Skin of body (tissue), 3 donors: ENCODE results near the gene DENND2C. TPM values are rescaled to one million over a fixed set of nuclear protein-coding genes. Genes with fewer than 3 reads are reported as not detected.

Experiments used
- DNase-seq: peaks from one replicate; lab custom pipeline; 2025; lab: John Stamatoyannopoulos, UW
- small RNA-seq: library from RNA; depleted of rRNA; stranded (forward); fragments of <200 nt; gene quantifications from one replicate; pipeline ENCODE3, GENCODE V24; 2014; ENCODE audit warnings: low replicate concordance
- total RNA-seq: library from RNA; depleted of rRNA; stranded (reverse); fragments of >200 nt; gene quantifications from one replicate; pipeline ENCODE4 v1.2.3, GENCODE V29; 2014

The DENND2C gene
- total RNA-seq, 1 donor from 2014 or later, result 14.9 TPM

DNA sequence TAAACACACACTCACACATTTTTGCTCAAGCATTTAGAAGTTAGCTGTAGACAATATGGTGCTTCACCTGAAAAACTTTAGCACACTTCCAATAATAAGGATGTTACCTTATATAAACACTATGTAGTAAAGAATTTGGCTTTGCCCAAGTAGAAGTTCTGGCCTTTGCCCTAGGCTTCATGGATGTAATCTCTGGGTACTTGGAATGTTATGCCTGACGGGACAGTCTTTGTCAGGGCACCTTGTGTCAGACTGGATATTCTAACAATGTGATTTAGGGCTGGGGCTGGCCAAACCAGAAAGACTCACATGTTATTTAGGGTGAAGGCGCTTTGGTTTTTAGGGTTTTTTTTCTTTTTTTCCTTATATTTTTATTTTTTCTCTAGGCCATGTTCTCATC is 124.1 kb downstream of the DENND2C start:
- no peak for DNase-seq

DNA sequence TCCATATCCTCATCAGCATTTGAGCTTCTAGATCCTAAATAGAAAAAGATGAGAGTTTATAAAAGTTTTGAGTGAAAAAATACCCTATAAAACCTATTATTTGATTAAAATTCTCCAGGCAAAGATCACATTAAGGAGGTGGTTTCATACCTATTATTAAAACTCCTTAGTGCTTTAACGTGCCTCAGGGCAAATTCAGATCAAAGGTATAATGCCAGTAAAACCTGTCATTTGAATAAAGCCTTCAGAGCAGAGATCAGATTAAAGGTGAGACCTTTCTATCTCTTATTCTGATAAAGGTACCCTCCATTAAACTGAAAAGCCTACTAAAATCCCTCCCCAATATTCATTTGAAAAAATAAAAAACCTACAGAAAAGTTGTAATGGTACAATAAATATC is 124.5 kb downstream of the DENND2C start:
- no peak for DNase-seq

DNA sequence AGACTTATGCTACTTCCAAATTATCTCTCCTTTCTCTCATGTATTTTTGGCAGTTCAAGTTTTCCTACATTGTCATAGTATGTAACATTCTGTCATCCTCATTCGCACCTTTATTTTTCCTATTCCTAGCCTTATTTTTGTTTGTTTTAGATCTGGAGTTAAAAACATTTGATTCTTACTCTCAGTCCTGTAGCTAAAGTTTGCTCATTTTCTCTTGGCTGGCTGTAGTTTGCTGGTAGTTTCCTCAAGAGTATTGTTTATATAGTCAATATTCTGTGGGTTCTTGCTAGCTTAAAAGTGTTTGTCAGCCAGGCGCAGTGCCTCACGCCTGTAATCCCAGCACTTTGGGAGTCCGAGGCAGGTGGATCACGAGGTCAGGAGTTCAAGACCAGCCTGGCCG is 129.0 kb downstream of the DENND2C start:
- no peak for DNase-seq

DNA sequence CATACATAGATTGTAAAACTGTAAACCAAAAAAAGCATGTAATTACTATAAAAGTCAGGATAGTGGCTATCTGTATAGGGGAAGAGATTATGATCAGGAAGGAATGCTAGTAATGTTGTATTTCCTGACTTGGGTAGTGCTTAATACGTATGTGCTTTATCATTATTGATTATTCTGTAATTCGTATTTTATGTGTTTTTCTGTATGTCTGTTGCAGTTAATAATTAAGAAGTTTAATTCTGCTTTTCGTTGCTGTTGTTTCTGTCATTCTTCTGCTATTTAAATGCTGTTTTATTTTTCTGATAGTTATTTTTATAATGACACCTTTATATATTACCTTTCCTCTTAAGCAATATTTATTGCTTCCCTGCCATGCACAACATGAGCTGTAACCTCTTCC is 129.6 kb downstream of the DENND2C start:
- DNase-seq, result no peak

DNA sequence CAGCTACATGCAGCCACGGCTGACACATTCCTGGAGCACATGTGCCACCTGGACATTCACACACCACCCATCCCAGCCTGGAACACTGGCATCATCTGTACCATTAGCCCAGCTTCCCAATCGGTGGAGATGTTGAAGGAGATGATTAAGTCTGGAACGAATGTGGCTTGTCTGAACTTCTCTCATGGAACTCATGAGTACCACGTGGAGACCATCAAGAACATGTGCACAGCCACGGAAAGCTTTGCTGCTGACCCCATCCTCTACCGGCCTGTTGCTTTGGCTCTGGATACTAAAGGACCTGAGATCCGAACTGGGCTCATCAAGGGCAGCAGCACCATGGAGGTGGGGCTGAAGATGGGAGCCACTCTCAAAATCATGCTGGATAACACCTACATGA is 133.8 kb downstream of the DENND2C start:
- DNase-seq, result no peak

DNA sequence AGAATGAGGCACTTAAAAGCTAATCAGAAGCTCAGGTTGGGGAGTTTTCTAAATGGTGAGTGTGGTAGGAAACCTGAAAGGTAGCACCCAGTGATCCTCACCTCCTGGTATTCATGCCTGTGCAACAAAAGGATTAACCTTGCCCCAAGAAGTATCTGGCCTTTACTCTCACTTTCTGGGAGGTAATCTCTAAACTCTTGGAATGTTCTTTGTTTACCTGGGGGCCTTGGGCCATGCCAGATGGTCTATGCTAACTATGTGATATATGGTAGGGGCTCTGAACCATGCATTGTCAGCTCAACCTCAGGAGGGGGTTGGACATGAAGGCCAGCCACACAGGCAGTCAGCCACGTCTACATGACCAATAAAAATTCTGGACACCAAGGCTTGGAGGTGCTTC is 134.4 kb downstream of the DENND2C start:
- no peak for DNase-seq

Small RNAs within 50 kb of the gene (small RNA-seq; reads per million reads assigned to genes)
- gene RN7SL432P, result not detected

Other genes starting within 250 kb of the DENND2C start
- 61.4 TPM for gene TRIM33, start 158.8 kb downstream of the DENND2C start, total RNA-seq
- gene BCAS2, start 88.4 kb downstream of the DENND2C start, total RNA-seq, result 30.0 TPM
- 8.2 TPM for gene AMPD1, start 25.5 kb upstream of the DENND2C start, total RNA-seq
- gene NRAS, start 46.7 kb upstream of the DENND2C start, total RNA-seq, result 36.7 TPM
- 487 TPM for gene CSDE1, start 87.9 kb upstream of the DENND2C start, total RNA-seq
- 69.0 TPM for gene SIKE1, start 110.6 kb upstream of the DENND2C start, total RNA-seq
- gene SYCP1, start 184.8 kb upstream of the DENND2C start, total RNA-seq, result not detected